Kidney capillary endothelial cell (primary cell): ENCODE data around the gene ZNF778.
A peak's percentile ranks its signal among the peaks of the same experiment; 100 is the strongest.

Experiments
- DNase-seq: peaks from one replicate; pipeline ENCODE4 v3.0.0-alpha.2; 2018; ENCODE audit warnings: low spot score

Gene ZNF778

GRCh38 chr16:89217388-89218191 lies at the start of gene ZNF778:
Gene ZNF778, plus strand, starts transcription at chr16:89217703. Its CDS starts 3,425 bp downstream, at chr16:89221128.
- peak; percentile 67 for DNase-seq

GRCh38 chr16:89168381-89169189 lies 48.9 kb upstream of the ZNF778 start:
- no peak for DNase-seq

GRCh38 chr16:89169778-89170177 lies 47.7 kb upstream of the ZNF778 start:
- no peak for DNase-seq

- DNase-seq: no peak
These were observed 46.9 kb upstream of the ZNF778 start for GRCh38 chr16:89170346-89171215.

GRCh38 chr16:89171216-89172170 lies 46.0 kb upstream of the ZNF778 start, which contains the start of gene CDH15:
Gene CDH15, plus strand, starts transcription at chr16:89171748. Its CDS starts 84 bp downstream, at chr16:89171832.
- DNase-seq: peak; percentile 85

GRCh38 chr16:89172171-89172527 lies 45.4 kb upstream of the ZNF778 start:
- DNase-seq: no peak

- DNase-seq: no peak
These were observed 44.9 kb upstream of the ZNF778 start for GRCh38 chr16:89172528-89173173.

GRCh38 chr16:89173174-89173921 lies 44.2 kb upstream of the ZNF778 start:
- DNase-seq: no peak

GRCh38 chr16:89174055-89174827 lies 43.3 kb upstream of the ZNF778 start:
- no peak for DNase-seq

GRCh38 chr16:89174877-89175276 lies 42.6 kb upstream of the ZNF778 start:
- no peak for DNase-seq

- DNase-seq: no peak
These were observed 42.0 kb upstream of the ZNF778 start for GRCh38 chr16:89175280-89176146.

GRCh38 chr16:89176147-89176690 lies 41.3 kb upstream of the ZNF778 start:
- no peak for DNase-seq

- no peak for DNase-seq
These were observed 40.8 kb upstream of the ZNF778 start for GRCh38 chr16:89176717-89177116.

GRCh38 chr16:89177501-89177900 lies 40.0 kb upstream of the ZNF778 start:
- no peak for DNase-seq

GRCh38 chr16:89178453-89179147 lies 38.9 kb upstream of the ZNF778 start:
- no peak for DNase-seq

- no peak for DNase-seq
These were observed 38.4 kb upstream of the ZNF778 start for GRCh38 chr16:89179148-89179484.

GRCh38 chr16:89179656-89180315 lies 37.7 kb upstream of the ZNF778 start:
- DNase-seq: no peak
